Ishikawa (cell line): Measurements from ENCODE around the gene SLC6A18.

Source experiments
- RAD21 ChIP-seq: IDR thresholded peaks from 2 replicates; pipeline ENCODE4 v1.6.1; 2012; ENCODE audit warnings: low read depth
- YY1 ChIP-seq: IDR thresholded peaks from 2 replicates; pipeline ENCODE4 v1.6.1; 2012; ENCODE audit warnings: low read depth

DNA sequence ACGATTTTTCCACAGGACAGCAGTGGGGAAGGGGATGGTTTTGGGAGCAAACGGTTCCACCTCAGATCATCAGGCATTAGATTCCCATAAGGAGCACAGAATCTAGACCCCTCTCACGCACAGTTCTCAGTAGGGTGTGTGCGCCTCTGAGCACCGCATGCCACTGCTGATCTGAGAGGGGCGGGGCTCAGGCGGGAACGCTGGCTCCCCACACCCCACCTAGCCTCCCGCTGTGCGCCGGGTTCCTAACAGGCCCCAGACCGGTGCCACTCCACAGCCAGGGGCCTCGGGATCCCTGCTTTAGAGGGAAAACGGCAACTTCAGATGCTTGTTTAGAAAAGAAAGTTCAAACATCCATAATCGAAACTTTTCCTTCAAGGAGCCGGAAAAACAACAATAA is 49.3 kb downstream of the SLC6A18 start:
- TF ChIP-seq YY1 (no peak), RAD21 (no peak)
